ENCODE results near the gene POLN. TPM values are rescaled to one million over a fixed set of nuclear protein-coding genes. Genes with fewer than 3 reads are reported as not detected.
A peak's percentile ranks its signal among the peaks of the same experiment; 100 is the strongest.

The POLN gene
- total RNA-seq, 4 donors from 2014 or later = 0.27 to 2.6 (median 1.4) TPM

DNA sequence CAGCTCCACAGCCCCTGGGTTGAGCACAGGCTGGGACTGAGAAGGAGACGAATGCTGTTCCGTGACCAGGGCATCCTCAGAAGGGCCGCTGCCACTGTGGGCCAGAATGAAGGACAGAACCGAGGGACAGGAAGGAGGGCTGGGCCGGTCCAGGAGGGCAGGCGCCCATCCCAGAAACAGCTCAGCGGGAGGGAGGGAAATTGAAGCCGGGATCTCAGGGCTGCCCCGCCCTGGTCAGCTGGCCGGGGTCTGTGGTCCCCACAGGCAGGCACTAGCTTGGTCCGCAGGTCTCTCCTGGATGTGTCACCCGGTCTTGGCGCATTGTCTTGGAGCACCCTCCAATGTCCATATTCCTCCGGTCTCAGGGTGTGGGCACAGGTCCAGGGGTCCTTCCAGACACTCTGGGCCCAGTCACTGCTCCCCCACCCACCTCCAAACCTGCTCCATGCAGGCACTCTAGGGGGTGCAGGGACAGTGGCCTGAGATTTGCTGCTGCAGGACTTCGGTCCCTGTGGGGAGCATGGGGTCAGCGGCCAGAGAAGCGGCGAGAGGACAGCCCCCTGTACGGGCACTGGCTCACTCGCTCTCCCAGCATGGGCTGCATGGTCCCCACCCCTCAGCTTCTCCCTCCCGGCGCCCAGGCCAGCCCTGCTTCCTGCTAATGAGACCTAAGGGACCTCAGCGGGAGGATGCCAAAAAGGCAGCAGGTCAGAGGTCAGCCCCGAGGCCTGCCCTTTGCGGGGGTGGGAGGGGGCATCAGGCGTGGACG, 43.9 kb upstream of the POLN start:
- peak; percentile 4 for DNase-seq

DNA sequence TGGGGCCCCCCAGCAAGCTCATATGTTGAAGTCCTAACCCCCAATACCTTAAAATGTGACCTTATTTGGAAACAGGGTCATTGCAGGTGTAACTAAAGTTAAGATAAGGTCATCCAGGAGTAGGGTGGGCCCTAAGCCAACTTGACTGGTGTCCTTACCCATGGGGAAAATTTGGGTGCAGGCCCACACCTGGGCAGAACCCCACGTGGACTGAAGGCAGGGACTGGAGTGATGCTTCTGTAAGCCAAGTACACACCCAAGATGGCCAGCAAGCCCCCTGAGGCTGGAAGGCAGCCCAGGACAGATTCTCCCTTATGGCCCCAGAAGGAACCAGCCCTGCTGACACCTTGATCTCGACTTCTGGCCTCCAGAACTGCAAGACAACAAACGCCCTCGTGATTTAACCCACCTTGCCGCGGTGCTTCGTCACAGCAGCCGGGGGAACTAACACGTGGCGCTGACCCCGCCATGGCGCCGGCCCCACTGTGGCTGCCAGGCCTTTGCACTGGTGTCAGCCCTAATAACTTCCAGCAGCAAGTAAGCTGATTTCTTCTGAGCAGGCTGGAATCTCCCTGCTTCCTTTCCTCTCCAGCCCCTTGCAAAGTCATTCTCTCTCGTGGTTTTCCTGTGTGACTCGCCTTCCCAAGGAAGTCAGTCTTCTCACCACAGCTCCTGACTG, 43.2 kb upstream of the POLN start:
- H3K4me1 ChIP-seq = no peaks in the 10 kb centered on the region
- in situ Hi-C loops (cut with MboI; ENCODE audit: low pct_ligation_motif_present in 1 of 4, low pct_unique_long_range_greater_than_20kb in 1 of 4, low sequenced_read_pairs in 3 of 4) (no loop called here), intact Hi-C loops (cut with DNase I; ENCODE audit: low total_unique reads) (no loop called here)
- TF ChIP-seq, protein P1, sequence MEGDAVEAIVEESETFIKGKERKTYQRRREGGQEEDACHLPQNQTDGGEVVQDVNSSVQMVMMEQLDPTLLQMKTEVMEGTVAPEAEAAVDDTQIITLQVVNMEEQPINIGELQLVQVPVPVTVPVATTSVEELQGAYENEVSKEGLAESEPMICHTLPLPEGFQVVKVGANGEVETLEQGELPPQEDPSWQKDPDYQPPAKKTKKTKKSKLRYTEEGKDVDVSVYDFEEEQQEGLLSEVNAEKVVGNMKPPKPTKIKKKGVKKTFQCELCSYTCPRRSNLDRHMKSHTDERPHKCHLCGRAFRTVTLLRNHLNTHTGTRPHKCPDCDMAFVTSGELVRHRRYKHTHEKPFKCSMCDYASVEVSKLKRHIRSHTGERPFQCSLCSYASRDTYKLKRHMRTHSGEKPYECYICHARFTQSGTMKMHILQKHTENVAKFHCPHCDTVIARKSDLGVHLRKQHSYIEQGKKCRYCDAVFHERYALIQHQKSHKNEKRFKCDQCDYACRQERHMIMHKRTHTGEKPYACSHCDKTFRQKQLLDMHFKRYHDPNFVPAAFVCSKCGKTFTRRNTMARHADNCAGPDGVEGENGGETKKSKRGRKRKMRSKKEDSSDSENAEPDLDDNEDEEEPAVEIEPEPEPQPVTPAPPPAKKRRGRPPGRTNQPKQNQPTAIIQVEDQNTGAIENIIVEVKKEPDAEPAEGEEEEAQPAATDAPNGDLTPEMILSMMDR (IDR thresholded peaks at IDR 0.05) = no peak
- TF ChIP-seq POLR2A (IDR thresholded peaks at IDR 0.05) = no peak
- TF ChIP-seq EP300 (IDR thresholded peaks at IDR 0.05; ENCODE audit: low read depth) = no peak
- TF ChIP-seq POLR2AphosphoS5 (IDR thresholded peaks at IDR 0.05) = no peak
- H3K27ac ChIP-seq = no peak overlapping the region
- no peaks in the 10 kb centered on the region for H3K36me3 ChIP-seq
- 89% methylated on average over 15 of the region's 15 CpGs; no CpG with 5 or more reads in 1 of the 2 donors for WGBS, 2 donors (ENCODE audit: low coverage in 1 of 2)
- H3K4me3 ChIP-seq = no peak overlapping the region
- no peak for DNase-seq
- H3K9me3 ChIP-seq = no peaks in the 10 kb centered on the region
- H3K27me3 ChIP-seq = no peaks in the 10 kb centered on the region

More for the DNA sequence above, 43.9 kb upstream of the POLN start:
- Histone ChIP-seq H3K4me3 (no peak overlapping the region), H3K27ac (no peak overlapping the region), H3K9me3 (no peaks in the 10 kb centered on the region), H3K27me3 (no peaks in the 10 kb centered on the region), H3K36me3 (no peaks in the 10 kb centered on the region), H3K4me1 (no peaks in the 10 kb centered on the region)
- intact Hi-C loops (cut with DNase I; ENCODE audit: low total_unique reads) = no loop called here
- in situ Hi-C loops (cut with MboI; ENCODE audit: low pct_ligation_motif_present in 1 of 4, low pct_unique_long_range_greater_than_20kb in 1 of 4, low sequenced_read_pairs in 3 of 4) = no loop called here
- no peak for TF ChIP-seq POLR2A (IDR thresholded peaks at IDR 0.05)
- TF ChIP-seq EP300 (IDR thresholded peaks at IDR 0.05; ENCODE audit: low read depth) = no peak
- TF ChIP-seq POLR2AphosphoS5 (IDR thresholded peaks at IDR 0.05) = no peak
- TF ChIP-seq, protein P1 (IDR thresholded peaks at IDR 0.05) = no peak
- 82% methylated on average over 26 of the region's 27 CpGs; no CpG with 5 or more reads in 1 of the 2 donors for WGBS, 2 donors (ENCODE audit: low coverage in 1 of 2)

DNA sequence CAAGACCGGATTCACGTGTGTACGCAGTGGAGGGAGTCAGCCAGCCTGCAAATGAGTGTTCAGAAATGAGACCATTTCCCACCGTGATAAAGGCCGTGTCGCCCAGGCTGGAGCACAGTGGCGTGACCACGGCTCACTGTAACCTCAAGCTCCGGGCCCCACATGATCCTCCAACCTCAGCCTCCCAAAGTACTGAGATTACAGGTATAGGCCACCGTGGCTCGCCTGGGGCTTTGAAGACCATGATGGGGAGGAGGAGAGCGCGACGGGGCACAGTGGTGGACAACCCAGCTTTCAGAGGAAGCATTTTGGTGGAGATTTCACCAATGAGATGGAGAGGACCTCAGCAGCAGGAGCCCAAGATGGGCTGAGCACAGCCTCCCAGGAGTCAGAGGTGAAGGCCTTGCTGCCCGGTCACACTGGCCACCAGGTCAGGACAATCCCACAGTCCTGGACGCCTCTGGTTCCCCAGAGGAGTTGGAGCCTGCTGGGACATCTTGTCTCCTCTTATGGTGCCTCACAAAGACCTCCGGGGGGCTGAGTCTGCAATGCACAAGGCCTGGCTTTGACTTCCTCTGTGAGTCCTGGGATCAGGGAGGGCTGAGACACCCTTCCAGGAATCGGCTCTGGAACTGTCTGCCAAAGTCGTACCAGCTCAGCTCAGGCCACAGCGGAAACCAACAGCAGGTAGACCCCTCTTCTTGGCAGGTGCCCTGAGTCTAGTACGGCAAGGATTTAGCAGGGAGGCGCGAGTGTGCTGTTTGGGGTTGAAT, 42.4 kb upstream of the POLN start:
- DNase-seq = no peak
- Histone ChIP-seq H3K27ac (no peak overlapping the region), H3K36me3 (no peaks in the 10 kb centered on the region), H3K4me1 (no peaks in the 10 kb centered on the region), H3K27me3 (no peaks in the 10 kb centered on the region), H3K9me3 (no peaks in the 10 kb centered on the region), H3K4me3 (no peak overlapping the region)
- TF ChIP-seq EP300 (IDR thresholded peaks at IDR 0.05; ENCODE audit: low read depth) = no peak
- TF ChIP-seq, protein P1 (IDR thresholded peaks at IDR 0.05) = no peak
- no peak for TF ChIP-seq POLR2AphosphoS5 (IDR thresholded peaks at IDR 0.05)
- no peak for TF ChIP-seq POLR2A (IDR thresholded peaks at IDR 0.05)
- WGBS, 2 donors (ENCODE audit: low coverage in 1 of 2) = 95% methylated on average over 22 of the region's 23 CpGs; no CpG with 5 or more reads in 1 of the 2 donors
- in situ Hi-C loops (cut with MboI; ENCODE audit: low pct_ligation_motif_present in 1 of 4, low pct_unique_long_range_greater_than_20kb in 1 of 4, low sequenced_read_pairs in 3 of 4) = no loop called here
- intact Hi-C loops (cut with DNase I; ENCODE audit: low total_unique reads) = no loop called here

DNA sequence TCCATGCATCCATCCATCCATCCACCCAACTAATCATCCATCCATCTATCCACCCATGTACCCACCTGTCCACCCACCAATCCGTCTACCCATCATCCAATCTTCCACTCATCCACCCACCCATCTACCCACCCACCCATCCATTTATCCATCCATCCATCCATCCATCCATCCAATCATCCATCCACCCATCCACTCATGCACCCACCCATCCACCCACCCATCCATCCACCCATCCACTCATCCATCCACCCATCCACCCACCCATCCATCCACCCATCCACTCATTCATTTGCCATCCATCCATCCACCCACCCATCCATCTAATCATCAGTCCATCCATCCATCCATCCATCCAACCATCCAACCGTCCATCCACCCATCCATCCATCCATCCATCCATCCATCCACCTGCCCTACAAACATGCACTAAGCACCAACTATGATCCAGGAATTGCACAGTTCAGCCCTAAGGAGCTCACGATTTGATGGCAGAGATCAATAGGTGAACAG, 41.3 kb upstream of the POLN start:
- Histone ChIP-seq H3K36me3 (no peaks in the 10 kb centered on the region), H3K27me3 (no peaks in the 10 kb centered on the region), H3K4me1 (no peaks in the 10 kb centered on the region), H3K4me3 (no peak overlapping the region), H3K27ac (no peak overlapping the region), H3K9me3 (no peaks in the 10 kb centered on the region)
- WGBS, 2 donors (ENCODE audit: low coverage in 1 of 2) = 93 to 100% methylated on average over 2 to 3 of the region's 3 CpGs
- TF ChIP-seq POLR2A (IDR thresholded peaks at IDR 0.05) (no peak), POLR2AphosphoS5 (IDR thresholded peaks at IDR 0.05) (no peak), EP300 (IDR thresholded peaks at IDR 0.05; ENCODE audit: low read depth) (no peak)
- TF ChIP-seq, protein P1 (IDR thresholded peaks at IDR 0.05) = no peak
- intact Hi-C loops (cut with DNase I; ENCODE audit: low total_unique reads) (no loop called here), in situ Hi-C loops (cut with MboI; ENCODE audit: low pct_ligation_motif_present in 1 of 4, low pct_unique_long_range_greater_than_20kb in 1 of 4, low sequenced_read_pairs in 3 of 4) (no loop called here)
- DNase-seq = no peak

Measured in transverse colon (tissue), 4 donors.